Activated CD4-positive, alpha-beta T cell treated with anti-CD3 and anti-CD28 coated beads, Interleukin-10, Interleukin-2, amounts not matched to agents 100 ng/mL and 50 ng/mL, durations not matched to agents 16 hours and 8 hours (primary cell): Measurements from ENCODE around the gene OCA2.
"Not testable (repeated sequence)": the region's sequence is repeated elsewhere in the genome, so short reads cannot be mapped to it uniquely, and the experiment has no call there.

Experiments
- DNase-seq: peaks from one replicate; pipeline ENCODE4 v3.0.0-alpha.2; 2020

The OCA2 gene

DNA sequence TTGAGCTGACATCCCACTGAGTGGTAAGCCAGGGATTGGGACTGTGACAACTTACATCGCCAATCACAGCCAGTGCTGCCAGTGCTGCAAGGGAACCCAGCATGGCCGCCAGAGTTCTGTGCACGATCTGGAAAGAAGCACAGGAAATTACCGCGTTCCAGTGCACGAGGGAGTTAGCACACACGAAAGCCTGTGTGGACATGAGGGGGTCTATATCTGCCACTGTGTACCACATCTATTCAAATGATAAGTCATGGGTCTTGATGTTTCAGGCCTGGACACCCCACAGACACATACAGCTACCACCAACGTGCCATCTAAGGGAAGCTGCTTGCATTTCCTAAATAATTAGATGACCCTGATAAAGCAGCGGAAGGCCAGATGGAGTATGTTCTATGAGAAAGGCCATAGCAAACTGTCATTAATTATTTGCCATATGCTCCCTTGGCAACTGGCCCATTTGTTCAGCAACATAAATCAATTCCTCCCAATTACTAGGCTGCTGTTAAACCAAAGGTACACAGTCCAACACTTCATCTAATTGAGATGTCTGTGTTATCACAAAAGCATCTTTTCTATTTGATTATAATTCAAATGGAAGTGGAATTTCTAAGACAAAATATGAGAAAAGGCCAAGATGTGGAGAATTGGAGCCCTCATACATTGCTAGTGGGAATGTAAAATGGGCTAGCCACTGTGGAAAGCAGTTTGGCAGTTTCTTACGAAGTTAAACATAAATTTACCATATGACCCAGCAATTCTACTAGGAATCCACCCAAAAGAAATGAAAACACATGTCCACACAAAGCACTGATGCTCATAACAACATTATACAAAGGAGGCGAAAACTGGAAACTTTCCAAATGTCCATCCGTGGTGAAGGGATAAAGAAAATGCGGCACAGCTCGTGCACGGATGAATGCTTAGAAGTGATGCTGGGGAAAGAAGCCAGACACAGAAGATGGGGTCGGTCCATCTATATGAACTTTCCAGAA, 108.3 kb downstream of the OCA2 start:
- no peak for DNase-seq

DNA sequence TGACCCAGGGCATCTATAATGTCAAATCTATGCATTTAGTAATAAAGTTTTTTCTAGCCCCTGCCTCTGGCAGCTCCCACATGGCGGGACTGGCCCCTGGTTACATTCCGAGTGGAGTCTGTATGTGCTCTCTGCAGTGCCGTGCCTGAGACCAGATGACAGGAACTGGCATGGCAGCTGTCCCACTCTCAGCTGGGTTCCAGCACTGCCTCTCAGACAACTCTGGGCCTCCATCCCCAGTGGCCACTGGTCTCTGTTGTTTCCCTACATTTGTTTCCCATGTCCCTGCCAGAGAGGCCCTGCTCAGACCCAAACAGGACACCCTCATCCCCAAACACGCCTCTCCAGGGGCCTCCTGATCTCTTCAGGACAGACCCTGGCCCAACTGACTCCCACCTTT, 109.3 kb downstream of the OCA2 start:
- DNase-seq: no peak

DNA sequence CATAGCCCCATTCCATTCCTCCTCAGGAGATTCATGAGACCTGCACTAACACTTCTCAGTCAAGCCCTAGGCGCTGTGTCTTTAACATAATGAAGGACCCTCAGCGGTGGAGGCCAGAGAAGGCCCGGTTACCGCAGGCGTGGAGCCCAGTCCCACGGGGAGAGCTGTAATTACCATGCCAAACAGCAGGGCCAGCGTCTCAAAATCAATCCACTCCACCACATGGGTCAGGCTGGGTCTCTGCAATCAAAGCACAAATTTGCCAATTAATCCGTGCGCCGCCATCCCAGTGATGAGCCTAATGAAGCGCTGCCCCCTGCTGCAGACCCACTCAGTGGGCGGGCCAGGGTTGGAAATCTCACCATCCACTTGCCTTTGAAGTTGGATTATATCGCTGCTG, 109.7 kb downstream of the OCA2 start:
- no peak for DNase-seq

DNA sequence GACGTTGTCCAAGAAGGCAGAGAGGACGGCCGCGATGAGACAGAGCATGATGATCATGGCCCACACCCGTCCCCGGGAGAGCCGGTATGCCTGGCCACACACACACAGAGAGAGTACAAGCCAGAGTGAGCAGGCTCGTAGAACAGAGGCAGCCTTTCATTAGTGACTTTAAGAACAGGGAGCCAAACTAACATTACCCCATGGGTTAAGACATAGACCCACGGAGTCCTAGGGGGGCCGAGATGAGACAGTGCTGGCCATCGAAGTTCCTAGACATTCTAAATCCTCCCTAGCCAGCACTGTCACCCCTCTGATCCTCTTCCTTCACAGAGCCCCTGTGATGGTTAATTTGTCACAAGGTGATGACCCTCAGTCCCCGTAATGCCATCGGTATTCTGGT, 114.0 kb downstream of the OCA2 start:
- DNase-seq: no peak

DNA sequence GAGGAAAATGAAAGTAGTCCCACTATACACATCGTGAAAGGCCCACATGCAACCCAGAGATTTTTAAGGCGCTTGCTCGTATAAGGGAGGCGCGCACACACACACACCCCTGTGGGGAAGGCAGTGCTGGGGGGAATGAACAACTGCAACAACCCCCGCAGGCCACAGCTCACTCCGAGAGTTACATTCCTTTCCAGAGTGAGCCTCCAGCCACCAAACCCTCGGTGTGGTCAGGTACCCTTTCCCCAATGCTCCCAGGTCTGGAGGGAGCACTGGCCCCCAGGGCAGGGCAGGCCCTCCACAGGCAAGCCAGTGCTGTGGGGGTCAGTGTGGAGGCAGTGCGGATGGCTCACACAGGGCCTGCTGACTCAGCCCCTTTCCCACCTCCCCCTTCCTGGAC, 115.6 kb downstream of the OCA2 start:
- DNase-seq: no peak

DNA sequence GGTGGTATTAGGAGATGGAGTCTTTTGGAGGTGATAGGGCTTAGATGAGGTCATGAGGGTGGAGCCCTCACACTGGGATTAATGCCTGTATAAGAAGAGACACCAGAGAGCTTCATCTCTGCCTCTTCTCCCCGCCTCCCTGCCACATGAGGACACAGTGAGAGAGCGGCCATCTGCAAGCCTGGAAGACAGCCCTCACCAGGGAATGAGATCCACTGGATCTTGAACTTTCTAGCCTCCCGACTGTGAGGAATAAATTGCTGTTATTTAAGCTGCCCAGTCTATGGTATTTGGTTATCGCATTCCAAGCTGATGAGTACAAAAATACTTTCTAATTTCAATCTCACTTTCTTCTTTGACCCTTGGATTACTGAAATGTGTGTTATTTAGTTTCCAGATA, 121.4 kb downstream of the OCA2 start:
- no peak for DNase-seq

DNA sequence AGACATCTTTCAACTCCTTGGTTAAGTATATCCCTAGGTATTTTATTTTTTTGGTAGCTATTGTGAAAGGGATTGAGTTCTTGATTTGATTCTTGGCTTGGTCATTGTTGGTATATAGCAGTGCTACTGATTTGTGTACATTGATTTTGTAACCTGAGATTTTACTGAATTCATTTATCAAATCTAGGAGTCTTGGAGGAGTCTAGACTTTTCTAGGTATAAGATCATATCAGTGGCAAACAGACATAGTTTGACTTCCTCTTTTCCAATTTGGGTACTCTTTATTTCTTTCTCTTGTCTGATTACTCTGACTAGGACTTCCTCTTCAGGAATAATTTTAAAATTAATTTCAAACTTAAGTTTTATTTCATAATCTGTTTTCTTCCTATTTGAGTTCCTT, 125.2 kb downstream of the OCA2 start:
- no peak for DNase-seq

DNA sequence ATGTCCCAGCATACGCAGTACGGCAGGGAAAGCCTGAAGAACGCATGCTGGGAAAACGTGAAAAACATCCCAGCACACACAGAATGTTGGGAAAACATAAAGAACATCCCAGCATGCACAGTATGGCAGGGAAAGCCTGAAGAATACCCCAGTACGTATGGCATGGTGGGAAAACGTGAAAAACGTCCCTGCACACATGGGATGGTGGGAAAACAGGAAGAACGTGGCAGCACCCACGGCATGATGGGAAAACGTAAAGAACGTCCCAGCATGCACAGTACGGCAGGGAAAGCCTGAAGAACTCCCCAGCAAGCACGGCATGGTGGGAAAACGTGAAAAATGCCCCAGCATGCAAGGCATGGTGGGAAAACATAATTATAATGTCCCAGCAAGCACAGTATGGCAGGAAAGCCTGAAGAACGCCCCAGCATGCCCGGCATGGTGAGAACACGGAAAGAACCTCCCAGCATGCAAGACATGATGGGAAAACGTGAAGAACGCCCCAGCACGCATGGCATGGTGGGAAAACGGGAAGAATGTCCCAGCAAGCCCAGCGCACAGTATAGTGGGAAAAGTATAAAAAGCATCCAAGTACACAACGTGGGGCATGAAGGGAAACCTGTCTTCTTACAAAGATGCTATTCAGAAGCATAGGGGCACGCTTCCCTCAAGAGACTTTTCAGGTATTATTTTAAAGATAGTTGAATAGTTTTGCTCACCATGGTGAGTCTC, 128.3 kb downstream of the OCA2 start:
- DNase-seq: no peak

DNA sequence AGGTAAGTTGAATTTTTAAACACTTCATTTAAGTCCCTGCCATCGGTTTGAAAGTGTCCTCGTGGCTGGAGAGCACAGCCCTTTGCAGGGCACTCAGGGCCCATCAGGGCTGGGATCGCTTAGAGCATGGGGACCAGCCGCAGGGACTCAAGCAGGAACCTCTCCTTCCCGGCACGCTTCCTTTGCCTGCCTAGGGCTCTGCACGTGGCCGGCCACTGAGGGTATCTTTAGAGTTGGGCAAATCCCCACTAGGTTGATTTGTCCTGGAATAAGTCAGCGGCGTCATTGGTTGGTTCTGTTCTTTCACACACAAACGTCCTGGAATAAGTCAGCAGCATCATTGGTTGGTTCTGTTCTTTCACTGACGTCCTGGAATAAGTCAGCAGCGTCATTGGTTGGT, 131.6 kb downstream of the OCA2 start:
- no peak for DNase-seq

DNA sequence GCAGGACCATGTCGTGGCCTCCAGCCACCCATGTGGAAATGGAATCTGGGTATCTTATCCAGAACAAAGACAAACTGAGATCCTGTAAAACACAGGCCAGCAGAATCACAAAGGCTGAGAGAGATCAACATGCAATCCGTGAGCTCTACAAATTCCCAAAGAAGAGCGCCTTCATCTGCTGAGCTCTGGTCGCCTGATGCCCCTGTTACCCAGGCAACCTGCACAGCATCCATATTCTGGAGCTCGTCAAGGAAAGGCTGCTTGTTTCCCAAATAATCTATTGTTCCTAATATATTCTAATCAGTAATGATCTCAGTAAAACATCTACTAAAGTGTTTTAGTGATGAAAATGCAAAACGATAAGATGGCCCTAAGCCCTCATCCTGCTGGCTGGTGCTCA, 133.6 kb downstream of the OCA2 start:
- no peak for DNase-seq

DNA sequence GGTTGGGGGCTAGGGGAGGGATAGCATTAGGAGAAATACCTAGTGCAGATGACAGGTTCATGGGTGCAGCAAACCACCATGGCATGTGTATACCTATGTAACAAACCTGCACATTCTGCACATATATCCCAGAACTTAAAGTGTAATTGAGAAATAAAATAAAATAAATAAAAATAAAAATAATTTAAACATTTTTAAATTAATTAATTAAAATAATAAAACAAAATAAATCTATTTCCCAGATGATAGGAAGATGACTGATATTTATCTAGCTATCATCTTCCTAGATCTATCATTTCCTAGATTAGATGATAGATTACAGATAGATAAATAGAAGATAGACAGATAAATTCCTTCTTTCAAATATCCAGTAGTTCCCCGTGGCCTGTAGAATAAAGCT, 137.3 kb downstream of the OCA2 start:
- DNase-seq: no peak

DNA sequence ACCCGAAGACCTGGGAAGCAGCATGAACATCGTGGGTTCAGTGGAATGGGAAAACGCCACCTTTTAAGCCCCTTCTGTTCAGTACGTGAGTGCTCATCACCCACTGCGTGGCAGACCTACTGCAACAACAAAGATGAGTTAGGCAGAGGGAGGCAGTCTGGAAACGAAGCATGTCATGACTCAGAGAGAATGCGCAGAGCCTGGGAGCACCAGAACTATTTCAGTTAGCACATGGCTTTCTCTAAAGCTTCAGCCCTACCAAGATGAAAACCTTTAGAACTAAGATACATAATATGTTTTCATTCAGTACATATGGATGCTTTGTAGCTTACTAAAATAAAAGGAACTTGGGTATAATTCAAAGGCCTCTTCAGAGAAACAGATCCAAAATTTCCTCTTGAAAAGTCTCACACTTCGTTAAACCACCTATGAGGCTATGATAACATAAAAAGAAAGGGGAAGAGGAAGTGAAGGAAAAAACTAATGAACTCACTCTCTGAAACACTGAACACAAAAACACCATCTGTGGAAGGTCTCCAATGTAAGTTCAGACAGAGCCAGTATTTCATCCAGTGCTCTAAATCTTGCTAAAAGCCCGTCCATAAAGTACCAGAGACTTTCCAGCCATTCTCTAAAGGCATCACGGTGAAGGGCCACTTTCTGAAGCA, 140.1 kb downstream of the OCA2 start:
- DNase-seq: no peak

DNA sequence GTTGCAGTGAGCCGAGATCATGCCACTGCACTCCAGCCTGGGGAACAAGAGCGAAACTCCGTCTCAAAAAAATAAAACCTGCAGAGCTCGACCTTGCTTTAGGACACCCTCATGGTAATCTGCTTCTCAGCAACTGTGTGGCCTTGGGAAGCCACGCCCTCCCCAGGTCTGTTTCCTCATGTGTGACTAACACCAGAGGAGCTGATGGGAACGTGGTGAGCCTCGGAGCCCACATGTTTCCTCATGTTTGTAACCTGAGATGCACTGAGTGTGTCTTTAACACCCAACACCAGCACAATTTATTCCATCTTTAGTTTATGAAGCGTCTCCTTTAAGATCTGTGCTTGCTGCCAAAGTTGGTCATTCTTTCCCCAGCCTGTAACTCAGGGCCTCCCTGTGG, 142.8 kb downstream of the OCA2 start:
- DNase-seq: no peak

DNA sequence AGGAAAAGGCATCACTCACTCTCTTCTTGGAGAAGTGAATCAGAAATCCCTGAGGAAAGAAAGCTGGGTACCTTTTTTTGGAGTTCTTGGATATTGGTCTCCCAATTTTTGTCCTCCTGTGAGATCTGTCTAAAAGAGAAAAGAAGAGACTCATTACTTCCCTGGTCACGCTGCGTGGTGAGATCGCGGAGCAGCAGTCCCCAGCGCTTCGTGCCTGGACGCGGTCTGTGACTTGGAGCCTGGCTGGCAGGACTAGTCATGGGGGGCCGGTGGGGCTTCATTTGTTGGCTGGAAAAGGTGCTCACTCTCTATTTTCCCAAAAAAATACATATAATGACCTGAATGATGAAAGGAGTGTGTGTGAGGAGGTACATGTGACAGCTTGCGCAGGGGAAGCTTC, 144.0 kb downstream of the OCA2 start:
- DNase-seq: no peak

DNA sequence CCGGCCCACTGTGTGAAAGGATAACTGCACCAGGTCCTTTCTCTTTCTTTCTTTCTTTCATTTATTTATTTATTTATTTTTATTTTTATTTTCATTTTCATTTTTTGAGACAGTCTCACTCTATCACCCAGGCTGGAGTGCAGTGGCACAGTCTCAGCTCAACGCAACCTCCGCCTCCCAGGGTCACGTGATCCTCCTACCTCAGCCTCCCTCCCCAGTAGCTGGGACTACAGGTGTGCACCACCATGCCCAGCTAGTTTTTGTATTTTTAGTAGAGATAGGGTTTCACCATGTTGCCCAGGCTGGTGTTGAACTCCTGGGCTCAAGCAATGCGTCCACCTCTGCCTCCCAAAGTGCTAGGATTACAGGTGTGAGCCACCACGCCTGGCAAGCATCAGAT, 146.5 kb downstream of the OCA2 start:
- DNase-seq: not testable (repeated sequence)

DNA sequence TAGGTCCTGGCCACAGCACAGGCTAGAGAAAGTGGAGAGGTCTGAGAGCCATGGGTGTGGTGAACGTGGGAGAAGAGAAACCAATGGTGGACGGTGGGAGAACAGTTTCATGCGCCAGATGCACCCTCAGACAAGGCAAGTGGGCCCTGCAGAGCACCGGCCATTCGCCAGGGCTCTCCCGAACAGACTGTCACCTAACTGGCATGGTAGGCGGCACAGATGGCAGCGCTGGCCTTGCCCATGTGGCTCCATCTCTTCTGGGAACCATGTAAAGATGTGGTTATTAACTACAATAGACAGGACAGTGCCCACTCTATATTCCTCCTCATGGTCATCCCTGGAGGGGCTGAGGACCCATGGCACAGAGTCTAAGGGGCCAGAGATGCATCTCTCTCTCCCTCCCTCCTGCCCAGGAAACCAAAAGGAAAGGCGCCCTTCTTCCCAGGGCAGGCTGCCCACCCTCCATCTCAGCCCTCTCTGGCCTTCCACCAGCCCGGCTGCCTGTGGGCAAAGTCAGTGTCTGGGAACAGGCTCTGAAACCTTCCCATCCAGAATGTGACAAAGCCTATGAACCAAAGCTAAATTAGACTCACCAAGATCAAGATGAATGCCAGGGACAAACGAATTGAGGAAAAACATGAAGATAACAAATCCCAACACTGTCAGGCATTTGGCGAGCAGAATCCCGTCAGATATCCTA, 147.8 kb downstream of the OCA2 start:
- no peak for DNase-seq

DNA sequence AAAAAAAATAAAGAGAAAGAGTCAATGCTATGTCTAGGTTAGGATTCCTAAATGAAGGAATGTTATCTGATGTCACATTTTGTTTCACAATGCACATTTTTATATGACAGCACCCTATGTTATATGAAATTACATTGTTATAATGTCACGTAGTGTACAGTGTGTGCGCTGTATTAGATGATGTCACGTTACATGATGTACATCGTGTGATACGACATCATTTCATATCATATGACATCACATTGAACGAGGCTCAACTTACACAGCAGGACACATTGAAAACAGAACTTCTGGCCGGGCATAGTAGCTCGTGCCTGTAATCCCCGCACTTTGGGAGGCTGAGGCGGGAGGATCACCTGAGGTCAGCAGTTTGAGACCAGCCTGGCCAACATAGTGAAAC, 150.0 kb downstream of the OCA2 start:
- no peak for DNase-seq

DNA sequence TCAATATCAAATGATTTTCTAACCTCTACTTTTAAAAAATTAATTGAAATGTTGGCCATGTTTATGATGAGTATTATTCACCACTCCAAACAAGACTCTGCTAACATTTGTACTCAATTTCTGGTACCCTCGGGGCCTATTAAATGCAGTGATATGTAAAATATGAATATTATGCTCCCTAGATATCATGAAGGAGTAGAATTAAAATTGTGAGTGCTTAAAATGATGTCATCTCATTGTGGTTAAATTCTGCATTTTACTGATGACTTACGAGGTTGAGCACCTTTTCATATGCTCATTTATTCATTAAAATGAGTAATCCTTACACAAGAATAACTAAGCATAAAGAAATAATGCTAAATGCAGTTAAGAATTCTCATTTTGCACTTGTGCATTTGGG, 159.9 kb downstream of the OCA2 start:
- no peak for DNase-seq

DNA sequence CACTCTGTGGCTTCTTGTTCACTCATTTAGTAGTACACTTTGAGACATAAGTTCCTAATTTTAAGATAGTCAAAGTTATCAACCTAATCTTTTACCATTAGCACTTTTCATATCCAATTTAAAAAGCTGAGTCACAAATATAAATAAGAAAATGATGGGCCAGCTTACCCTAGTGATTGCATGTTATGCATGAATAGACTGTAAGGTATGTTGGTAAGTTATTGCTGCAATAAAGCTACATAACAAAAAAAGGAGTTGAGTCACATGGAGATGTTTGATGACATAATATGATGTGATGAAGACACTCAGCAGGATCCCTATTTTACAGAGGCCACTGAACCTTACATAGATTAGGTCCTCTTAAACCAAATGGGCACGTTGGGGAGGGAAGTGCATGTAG, 161.3 kb downstream of the OCA2 start:
- no peak for DNase-seq

DNA sequence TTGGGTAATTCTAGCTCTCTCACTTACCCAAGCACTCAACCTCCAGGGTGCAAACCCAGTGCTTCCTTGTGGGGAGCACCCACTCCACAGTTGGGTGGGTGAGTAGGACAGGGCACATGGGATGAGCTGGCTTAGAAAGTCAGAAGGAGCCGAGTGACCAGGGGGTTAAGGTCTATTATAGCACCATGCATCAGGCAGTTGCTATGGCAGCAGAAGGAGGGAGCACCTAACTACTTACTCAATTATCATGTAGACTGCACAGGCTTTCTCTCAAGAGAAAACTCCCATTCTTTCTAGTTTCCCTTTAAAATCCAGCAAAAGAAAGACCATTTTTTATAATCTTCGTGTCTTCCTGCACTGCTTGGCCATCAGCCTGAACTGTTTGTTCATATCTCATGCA, 163.0 kb downstream of the OCA2 start:
- no peak for DNase-seq

DNA sequence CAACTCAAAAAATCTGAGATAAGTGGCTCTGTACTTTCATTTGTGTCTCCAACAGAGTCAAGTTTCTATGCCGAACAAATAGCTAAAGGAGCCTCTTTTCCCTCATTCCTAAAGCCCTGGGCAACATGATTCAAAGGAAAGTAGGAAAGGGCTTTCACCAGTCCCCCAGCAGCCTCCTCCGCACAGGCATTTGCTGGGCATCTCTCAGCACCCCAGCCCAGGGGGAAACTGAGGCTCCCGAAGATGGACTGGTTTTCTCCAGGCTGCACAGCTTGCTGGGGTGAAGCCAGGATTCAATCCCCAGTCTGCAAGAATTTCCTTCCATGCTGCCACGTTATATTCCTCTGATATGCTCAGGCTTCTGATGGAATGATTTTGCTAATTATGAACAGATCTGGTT, 163.8 kb downstream of the OCA2 start:
- no peak for DNase-seq

DNA sequence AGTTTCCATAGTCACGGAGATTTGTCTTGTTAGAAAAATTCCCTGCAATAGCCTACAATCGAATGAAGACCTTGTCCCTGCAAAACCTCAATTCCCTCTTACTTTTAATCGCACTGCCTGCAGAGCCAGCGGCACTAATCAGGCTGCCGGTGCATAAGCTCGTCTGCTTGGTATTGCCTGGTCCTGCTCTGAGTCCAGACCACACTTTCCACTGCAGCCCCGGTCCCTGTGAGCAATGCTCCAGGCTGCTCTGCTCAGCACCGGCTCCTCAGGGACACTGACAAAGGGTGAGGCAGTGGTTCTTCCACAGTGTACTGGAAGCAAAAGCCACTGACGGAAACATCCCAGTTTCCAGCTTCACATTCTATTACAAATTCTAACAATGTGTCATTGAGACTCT, 164.3 kb downstream of the OCA2 start:
- no peak for DNase-seq

DNA sequence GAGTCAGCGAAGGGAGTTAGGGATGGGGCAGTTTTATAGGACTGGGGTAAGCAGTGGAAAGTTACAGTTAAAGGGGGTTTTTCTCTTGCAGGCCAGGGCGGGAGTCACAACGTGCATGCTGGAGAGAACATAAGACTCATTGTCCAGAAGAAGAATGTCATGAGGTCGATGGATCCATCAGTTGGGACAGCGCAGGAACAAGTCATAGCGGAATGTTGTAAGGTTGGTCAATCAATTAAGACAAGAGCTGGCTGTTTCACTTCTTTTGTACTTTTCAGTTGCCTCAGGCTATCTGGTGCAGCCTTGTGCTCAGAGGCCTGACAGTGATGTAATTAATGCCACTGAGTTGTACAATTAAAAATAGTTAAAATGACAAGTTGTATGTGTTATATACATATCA, 165.6 kb downstream of the OCA2 start:
- DNase-seq: no peak
